HL-60/S4 (cell line): ENCODE results near the gene CASKIN2.

Experiments used
- in situ Hi-C: fragments of 300-500 bp; cut with MboI; formaldehyde crosslinking; loops from 2 replicates; pipeline ENCODE4 v1.14.3; 2022; ENCODE audit warnings: low sequenced_read_pairs

Gene CASKIN2

GRCh38 chr17:75549246-75550138 is 34.2 kb upstream of the CASKIN2 start:
- in situ Hi-C loops, result no loop called here

- in situ Hi-C loops, result no loop called here
These were observed 33.5 kb upstream of the CASKIN2 start for GRCh38 chr17:75548813-75549212.

GRCh38 chr17:75547091-75547490 is 31.8 kb upstream of the CASKIN2 start:
- in situ Hi-C loops, result no loop called here

- in situ Hi-C loops, result no loop called here
These were observed 30.8 kb upstream of the CASKIN2 start for GRCh38 chr17:75546181-75546580.

- in situ Hi-C loops, result no loop called here
These were observed 28.9 kb upstream of the CASKIN2 start for GRCh38 chr17:75544250-75544649.

- in situ Hi-C loops, result no loop called here
These were observed 27.5 kb upstream of the CASKIN2 start for GRCh38 chr17:75542728-75543336.

- in situ Hi-C loops, result no loop called here
These were observed 26.9 kb upstream of the CASKIN2 start for GRCh38 chr17:75542229-75542628.

- in situ Hi-C loops, result no loop called here
These were observed 25.7 kb upstream of the CASKIN2 start for GRCh38 chr17:75540923-75541503.

- in situ Hi-C loops, result no loop called here
These were observed 24.8 kb upstream of the CASKIN2 start for GRCh38 chr17:75539967-75540729.

GRCh38 chr17:75536366-75536765 is 21.0 kb upstream of the CASKIN2 start:
- in situ Hi-C loops, result no loop called here

- in situ Hi-C loops, result no loop called here
These were observed 20.5 kb upstream of the CASKIN2 start for GRCh38 chr17:75535871-75536270.

GRCh38 chr17:75535119-75535537 is 19.8 kb upstream of the CASKIN2 start:
- in situ Hi-C loops, result no loop called here

GRCh38 chr17:75531721-75532072 is 16.4 kb upstream of the CASKIN2 start:
- in situ Hi-C loops, result no loop called here

GRCh38 chr17:75530837-75531720 is 15.7 kb upstream of the CASKIN2 start:
- in situ Hi-C loops, result no loop called here

GRCh38 chr17:75526555-75527270 is 11.4 kb upstream of the CASKIN2 start:
- in situ Hi-C loops, result no loop called here

- in situ Hi-C loops, result no loop called here
These were observed 10.6 kb upstream of the CASKIN2 start for GRCh38 chr17:75525806-75526554.

GRCh38 chr17:75524970-75525805 is 9.9 kb upstream of the CASKIN2 start, which contains the start of gene LLGL2:
LLGL2 (plus strand) TSS chr17:75525697; CDS start chr17:75543427, 17,730 bp downstream.
- in situ Hi-C loops, result no loop called here
